HEK293T (cell line): ENCODE data around the gene EFCAB11.

Source experiments
- CTCF ChIA-PET: fragments of 350-600 bp; formaldehyde crosslinking; extraction: SDS; loops from one replicate; lab custom pipeline; 2021; ENCODE audit warnings: antibody characterized with exemption, inconsistent platforms; lab: Yijun Ruan, JAX
- POLR2A ChIA-PET: fragments of 350-600 bp; formaldehyde crosslinking; extraction: SDS; loops from one replicate; lab custom pipeline; 2020; ENCODE audit warnings: antibody characterized with exemption, inconsistent platforms; lab: Yijun Ruan, JAX
- DNase-seq: peaks from one replicate; pipeline ENCODE4 v3.0.0; 2012; ENCODE audit warnings: mixed read lengths; ENCODE audit errors: extremely low spot score
- ARNT ChIP-seq: fragments of 450-650 bp; IDR thresholded peaks from 2 replicates; pipeline ENCODE4 v1.6.1; 2017; ENCODE audit warnings: mild to moderate bottlenecking
- BHLHE40 ChIP-seq: fragments of 450-650 bp; IDR thresholded peaks from 2 replicates; pipeline ENCODE4 v1.6.1; 2016; ENCODE audit warnings: mild to moderate bottlenecking, moderate library complexity, borderline replicate concordance
- CTBP1 ChIP-seq: fragments of 450-650 bp; IDR thresholded peaks from 2 replicates; pipeline ENCODE4 v1.6.1; 2016; ENCODE audit warnings: borderline replicate concordance
- ELF4 ChIP-seq: fragments of 450-650 bp; IDR thresholded peaks from 2 replicates; pipeline ENCODE4 v1.6.1; 2017; ENCODE audit warnings: antibody characterized with exemption
- FOXA1 ChIP-seq: fragments of 450-650 bp; IDR thresholded peaks from 2 replicates; pipeline ENCODE4 v1.6.1; 2016; ENCODE audit warnings: mild to moderate bottlenecking
- FOXK2 ChIP-seq: fragments of 450-650 bp; IDR thresholded peaks from 2 replicates; pipeline ENCODE4 v1.6.1; 2016; ENCODE audit warnings: mild to moderate bottlenecking
- FOXM1 ChIP-seq: fragments of 450-650 bp; IDR thresholded peaks from 2 replicates; pipeline ENCODE4 v1.6.1; 2017; ENCODE audit warnings: mild to moderate bottlenecking, borderline replicate concordance
- HDGF ChIP-seq: fragments of 450-650 bp; IDR thresholded peaks from 2 replicates; pipeline ENCODE4 v1.6.1; 2017; ENCODE audit warnings: antibody characterized with exemption, borderline replicate concordance
- L3MBTL2 ChIP-seq: fragments of 450-650 bp; conservative IDR thresholded peaks from 2 replicates; pipeline ENCODE4 v1.6.1; 2016; ENCODE audit warnings: mild to moderate bottlenecking
- LEF1 ChIP-seq: fragments of 450-650 bp; IDR thresholded peaks from 2 replicates; pipeline ENCODE4 v1.6.1; 2017; ENCODE audit warnings: mild to moderate bottlenecking, borderline replicate concordance
- NFRKB ChIP-seq: fragments of 450-650 bp; IDR thresholded peaks from 2 replicates; pipeline ENCODE4 v1.6.1; 2016; ENCODE audit warnings: mild to moderate bottlenecking, moderate library complexity
- SP1 ChIP-seq: fragments of 450-650 bp; IDR thresholded peaks from 2 replicates; pipeline ENCODE4 v1.6.1; 2017
- SUZ12 ChIP-seq: fragments of 450-650 bp; IDR thresholded peaks from 2 replicates; pipeline ENCODE4 v1.6.1; 2016; ENCODE audit warnings: mild to moderate bottlenecking
- TARDBP ChIP-seq: fragments of 450-650 bp; IDR thresholded peaks from 2 replicates; pipeline ENCODE4 v1.6.1; 2016
- ZNF384 ChIP-seq: fragments of 450-650 bp; IDR thresholded peaks from 2 replicates; pipeline ENCODE4 v1.6.1; 2016
- TF ChIP-seq, protein P1 (sequence below): fragments of 450-650 bp; IDR thresholded peaks from 2 replicates; pipeline ENCODE4 v1.6.1; 2016

Gene EFCAB11

DNA sequence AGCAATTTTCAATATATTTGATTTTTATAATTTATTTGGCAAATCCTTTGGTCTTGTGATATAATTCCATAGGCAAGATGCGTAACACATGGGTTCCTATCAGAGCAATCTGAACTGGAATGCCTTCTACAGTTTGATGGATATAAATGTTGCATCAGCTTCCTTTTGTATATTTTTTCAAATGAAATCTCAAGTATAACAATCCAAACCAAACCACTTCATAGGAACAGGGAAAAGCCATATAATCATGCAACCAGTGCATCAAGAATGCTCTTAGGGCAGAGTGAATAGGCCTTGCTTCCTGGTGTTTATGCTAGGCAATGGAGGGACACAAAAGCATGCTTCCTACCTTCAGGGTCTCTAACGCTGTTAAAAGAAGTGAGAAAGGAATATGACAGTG, 34.5 kb downstream of the EFCAB11 start:
- ChIA-PET CTCF (no interaction called here), POLR2A (no interaction called here)
- no peak for DNase-seq
- TF ChIP-seq FOXA1 (no peak), ARNT (no peak), FOXK2 (no peak), SP1 (no peak), SUZ12 (no peak), ZNF384 (no peak), TARDBP (no peak), L3MBTL2 (no peak), LEF1 (no peak), BHLHE40 (no peak), NFRKB (no peak), ELF4 (no peak), FOXM1 (no peak), CTBP1 (no peak), HDGF (no peak)
- TF ChIP-seq, protein P1, sequence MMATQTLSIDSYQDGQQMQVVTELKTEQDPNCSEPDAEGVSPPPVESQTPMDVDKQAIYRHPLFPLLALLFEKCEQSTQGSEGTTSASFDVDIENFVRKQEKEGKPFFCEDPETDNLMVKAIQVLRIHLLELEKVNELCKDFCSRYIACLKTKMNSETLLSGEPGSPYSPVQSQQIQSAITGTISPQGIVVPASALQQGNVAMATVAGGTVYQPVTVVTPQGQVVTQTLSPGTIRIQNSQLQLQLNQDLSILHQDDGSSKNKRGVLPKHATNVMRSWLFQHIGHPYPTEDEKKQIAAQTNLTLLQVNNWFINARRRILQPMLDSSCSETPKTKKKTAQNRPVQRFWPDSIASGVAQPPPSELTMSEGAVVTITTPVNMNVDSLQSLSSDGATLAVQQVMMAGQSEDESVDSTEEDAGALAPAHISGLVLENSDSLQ, result no peak

DNA sequence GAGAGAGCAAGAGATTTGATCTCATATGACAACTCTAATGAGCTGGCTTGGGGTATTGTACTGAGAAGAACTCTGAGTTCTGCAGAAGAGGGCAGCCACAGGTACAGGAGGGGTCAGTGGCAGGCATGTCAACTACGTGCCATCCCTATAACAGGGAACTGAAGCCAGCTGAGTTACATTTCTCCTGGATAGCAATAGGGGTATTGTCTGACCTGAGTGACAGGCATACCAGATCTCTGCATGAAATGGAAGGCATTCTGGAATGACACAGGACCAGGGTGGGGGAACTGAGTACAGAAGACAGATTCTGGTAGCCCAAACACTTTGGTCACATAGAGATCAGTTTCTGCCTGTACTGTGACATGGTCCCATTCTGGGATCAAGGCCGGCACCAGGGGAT, 35.8 kb downstream of the EFCAB11 start:
- TF ChIP-seq TARDBP (no peak), BHLHE40 (no peak), SUZ12 (no peak), NFRKB (no peak), LEF1 (no peak), CTBP1 (no peak), ELF4 (no peak), SP1 (no peak), ARNT (no peak)
- ChIA-PET POLR2A (no interaction called here), CTCF (interaction anchor here (0.7 kb wide), 1 partner anchor 15 kb away, joined by 3 read pairs; no protein-coding TSS in a partner anchor)
- no peak for DNase-seq

DNA sequence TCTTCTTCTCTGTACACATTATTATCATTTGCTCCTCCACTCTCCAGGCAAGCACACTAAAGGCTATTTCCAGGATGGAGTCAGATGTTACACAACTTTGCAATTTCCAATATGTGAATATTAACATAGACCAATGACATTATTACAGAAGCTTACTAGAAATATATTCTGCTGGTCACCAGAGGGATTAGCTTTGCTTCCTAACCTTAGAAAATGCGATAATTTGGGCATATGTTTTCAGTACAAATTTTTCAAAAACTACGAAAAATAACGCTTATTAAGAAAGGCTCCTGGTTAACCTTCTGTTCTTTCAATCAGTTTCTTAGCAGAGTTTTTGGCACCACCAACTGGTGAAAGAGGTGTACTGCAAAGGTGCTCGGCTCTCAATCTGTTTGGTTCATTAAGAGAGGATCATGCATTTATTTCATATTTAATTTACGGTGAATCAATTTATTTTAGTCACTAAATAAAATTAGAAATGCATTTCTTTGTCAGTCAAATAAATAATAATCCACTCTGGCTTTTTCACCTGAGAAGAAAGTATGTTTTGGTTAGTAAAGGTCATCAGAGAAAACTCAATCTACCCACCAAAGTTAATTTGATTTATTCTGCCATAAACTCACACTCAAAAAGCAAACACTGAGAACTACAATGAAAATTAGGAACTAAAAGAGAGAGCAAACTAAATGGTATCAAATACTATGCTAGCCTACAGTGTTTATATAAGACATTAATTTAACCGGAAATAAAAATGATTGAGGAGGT, 39.2 kb downstream of the EFCAB11 start:
- peak; percentile 53 for DNase-seq
- ChIA-PET CTCF (no interaction called here), POLR2A (no interaction called here)
- TF ChIP-seq ZNF384 (no peak), TARDBP (no peak), FOXA1 (no peak), CTBP1 (no peak), NFRKB (no peak), LEF1 (no peak), FOXK2 (no peak), HDGF (no peak), SP1 (no peak), ELF4 (no peak), L3MBTL2 (no peak), ARNT (no peak), BHLHE40 (no peak), FOXM1 (no peak), SUZ12 (no peak)
- TF ChIP-seq, protein P1, result no peak

GRCh38 chr14:89912667-89913211, 41.8 kb downstream of the EFCAB11 start:
- DNase-seq, result peak; percentile 26
- CTCF ChIA-PET, result interaction anchor here (0.6 to 1.1 kb wide), 2 partner anchors 136 to 872 kb away, joined by 3 to 4 read pairs; no protein-coding TSS in a partner anchor

GRCh38 chr14:89912221-89912620, 42.3 kb downstream of the EFCAB11 start:
- ChIA-PET CTCF (interaction anchor here (0.6 kb wide), 1 partner anchor 300 kb away, joined by 3 read pairs; no protein-coding TSS in a partner anchor), POLR2A (no interaction called here)
- TF ChIP-seq SUZ12 (no peak), FOXA1 (no peak)
- TF ChIP-seq, protein P1, result no peak
- no peak for DNase-seq

More at GRCh38 chr14:89912667-89913211, 41.8 kb downstream of the EFCAB11 start:
- TF ChIP-seq, protein P1, result peak; percentile 71
- TF ChIP-seq TARDBP, result no peak
- no peak for TF ChIP-seq ZNF384
- TF ChIP-seq LEF1, result no peak
- TF ChIP-seq FOXK2, result no peak
- no peak for TF ChIP-seq FOXA1
- no peak for TF ChIP-seq SUZ12
- POLR2A ChIA-PET, result no interaction called here
